ENCODE measurements around the gene POTEB3.
"Not testable (repeated sequence)": the region's sequence is repeated elsewhere in the genome, so short reads cannot be mapped to it uniquely, and the experiment has no call there.

Gene POTEB3

DNA sequence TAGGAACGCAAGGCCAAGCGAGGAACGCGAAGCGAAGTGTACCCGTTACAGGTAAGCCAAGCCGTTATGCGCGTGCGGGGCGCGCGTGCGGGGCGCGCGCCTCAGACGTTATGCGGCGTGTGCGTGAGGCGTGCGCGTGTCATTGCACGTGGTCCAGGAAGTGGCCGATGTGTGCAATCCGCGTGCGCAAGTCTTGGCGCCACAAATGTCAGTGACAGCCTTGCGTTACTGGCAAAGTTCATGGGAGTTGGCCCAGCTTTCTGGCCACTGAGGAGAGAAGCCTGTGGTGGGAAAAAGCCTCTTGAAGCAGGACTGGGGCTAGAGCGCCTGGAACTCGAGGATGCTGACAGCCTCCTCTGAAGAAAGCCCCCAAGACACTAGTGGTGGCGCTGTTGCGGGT, at the start of gene POTEB3:
Gene POTEB3 (minus strand): TSS at position 101 of the 400 bp plus-strand sequence. CDS start 488 bp downstream, outside the sequence.
- DNase-seq = not testable (repeated sequence)

DNA sequence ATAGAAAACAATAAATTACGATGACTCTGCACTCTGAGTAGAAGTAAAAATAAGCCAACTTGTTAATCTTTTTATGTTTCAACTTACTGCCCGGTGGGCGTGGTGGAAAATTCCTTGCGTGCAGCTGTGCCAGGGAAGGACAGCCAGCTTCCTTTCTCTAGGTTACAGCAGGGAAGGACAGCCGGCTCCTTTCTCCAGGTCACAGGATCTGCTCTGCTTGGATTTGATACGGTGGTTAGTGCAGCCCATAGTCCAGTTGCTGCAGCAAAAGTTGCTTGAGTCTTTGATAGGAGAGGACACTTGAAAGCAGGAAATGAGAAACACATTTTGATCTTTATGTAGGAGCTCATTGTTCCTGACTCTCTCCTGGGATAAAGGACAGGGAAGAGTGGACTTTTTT, 13.4 kb upstream of the POTEB3 start:
- DNase-seq = not testable (repeated sequence)

DNA sequence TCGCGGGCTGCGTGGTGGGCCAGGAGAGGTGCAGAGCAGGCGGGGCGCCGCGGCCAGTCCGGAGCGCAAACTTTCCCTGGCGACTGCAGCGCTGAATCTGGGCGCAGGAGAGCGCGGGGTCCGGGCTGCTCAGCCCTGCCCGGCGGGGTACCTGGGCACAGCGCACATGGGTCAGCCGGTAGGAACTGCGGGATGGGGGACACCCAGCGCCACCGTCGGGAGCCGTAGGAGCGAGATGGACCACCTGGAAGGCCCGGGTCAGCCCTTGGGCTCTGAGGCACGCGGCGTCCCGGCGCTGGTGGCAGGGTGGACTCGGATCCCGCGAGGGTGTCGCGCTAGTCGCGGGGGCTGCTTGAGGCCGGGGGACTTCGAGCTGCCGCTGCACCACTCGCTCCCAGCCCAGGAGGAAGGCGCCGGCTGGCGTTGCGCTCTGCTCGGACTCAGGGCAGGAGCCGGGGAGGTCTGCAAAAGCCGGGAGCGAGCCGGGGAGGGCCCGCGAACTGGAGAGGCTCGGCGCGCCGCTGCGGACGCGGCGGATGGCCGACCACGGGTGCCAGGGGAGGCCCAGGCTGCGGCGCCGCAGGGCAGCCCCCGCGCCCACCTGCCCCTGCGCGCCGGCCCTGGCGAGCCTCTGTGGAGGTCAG, 11.7 kb upstream of the POTEB3 start:
- DNase-seq = not testable (repeated sequence)

DNA sequence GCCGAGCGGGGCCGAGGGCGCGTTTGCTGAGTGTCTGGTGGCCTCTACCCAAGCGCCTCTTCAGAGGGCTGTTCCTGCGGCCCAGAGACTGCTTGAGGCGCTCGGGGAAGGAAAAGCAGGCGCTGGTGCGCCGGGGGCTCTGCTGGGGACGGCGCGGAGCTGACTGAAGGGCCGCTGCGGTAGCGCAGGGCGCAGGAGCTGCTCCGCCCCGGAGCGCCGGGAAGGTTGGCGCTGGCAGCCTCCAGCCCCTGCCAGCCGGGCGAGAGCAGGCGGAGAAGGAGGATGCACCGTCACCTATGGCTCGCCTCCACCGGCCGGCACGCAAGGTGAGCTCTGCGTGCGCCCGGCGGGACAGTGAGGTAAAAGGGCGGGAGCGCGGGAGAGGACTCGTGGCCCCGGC, 11.2 kb upstream of the POTEB3 start:
- not testable (repeated sequence) for DNase-seq

DNA sequence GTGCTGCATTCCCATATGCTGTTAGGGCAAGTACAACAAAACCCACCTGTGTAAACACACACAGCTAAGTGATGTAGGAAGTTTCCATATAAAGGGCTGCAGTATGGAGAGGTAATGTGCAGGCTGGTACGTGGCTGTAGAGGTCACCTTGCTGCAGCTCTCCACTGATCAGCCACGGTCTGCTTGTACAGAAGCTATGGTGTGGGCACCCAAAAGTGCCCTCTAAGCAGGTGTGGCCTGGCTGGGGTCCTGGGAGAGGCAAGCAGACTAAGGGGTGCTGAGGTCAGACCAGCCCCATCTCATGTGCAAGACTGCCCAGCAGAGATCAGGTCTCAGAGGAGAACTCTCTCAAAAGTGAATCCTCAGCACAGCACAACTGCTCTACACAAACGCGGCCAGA, 32.9 kb downstream of the POTEB3 start:
- not testable (repeated sequence) for DNase-seq

DNA sequence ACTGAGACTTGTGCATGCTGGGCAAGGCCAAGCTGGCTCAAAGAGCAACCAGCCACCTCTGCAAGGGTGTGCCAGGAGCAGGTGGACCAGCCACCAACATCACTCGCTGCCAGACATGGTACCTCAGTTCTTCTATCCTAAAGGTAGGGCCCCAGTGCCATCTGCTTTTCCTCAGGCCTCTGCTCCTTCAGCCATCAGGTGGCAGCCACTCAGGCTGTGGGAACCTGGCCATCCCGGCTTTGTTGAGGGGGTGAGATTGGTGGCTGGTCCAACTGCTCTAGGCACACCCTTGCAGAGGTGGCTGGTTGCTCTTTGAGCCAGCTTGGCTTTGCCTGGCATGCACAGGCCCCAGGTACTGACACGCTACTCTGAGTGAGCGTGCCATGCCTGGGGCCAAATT, 38.8 kb downstream of the POTEB3 start:
- not testable (repeated sequence) for DNase-seq

DNA sequence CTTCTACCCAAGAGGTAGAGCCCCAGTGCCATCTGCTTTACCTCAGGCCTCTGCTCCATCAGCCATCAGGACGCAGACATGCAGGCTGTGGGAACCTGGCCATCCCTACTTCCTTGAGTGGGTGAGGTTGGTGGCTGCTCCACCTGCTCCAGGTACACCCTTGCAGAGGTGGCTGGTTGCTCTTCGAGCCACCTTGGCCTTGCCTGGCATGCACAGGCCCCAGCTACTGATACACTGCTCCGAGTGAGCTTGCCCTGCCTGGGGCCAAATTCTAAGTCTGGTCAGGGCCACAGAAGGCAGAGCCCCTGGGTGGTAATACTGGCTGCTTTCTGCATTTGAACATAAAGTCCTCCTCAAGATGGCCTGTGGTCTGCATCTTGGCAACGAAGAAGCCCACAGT, 41.2 kb downstream of the POTEB3 start:
- not testable (repeated sequence) for DNase-seq

DNA sequence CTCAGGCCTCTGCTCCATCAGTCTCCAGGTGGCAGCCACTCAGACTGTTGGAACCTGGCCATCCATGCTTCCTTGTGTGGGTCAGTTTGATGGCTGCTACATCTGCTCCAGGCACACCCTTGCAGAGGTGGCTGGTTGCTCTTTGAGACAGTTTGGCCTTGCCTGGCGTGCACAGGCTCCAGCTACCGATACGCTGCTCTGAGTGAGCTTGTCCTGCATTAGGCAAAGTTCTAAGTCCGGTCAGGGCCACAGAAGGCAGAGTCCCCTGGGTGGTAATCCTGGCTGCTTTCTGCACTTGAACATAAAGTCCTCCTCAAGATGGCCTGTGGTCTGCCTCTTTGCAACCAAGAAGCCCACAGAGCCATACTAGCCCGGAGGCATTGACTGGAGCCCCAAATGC, 41.8 kb downstream of the POTEB3 start:
- not testable (repeated sequence) for DNase-seq

DNA sequence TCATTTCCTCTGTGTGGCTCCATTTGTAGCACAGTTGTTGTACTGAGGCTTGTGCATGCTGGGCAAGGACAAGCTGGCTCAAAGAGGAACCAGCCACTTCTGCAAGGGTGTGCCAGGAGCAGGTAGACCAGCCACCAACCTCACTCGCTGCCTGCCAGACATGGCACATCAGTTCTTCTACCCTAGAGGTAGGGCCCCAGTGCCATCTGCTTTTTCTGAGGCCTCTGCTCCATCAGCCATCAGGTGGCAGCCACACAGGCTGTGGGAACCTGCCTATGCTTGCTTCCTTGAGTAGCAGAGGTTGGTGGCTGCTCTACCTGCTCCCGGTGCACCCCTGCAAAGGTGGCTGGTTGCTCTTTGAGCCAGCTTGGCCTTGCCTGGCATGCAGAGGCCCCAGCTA, 42.6 kb downstream of the POTEB3 start:
- DNase-seq = not testable (repeated sequence)

DNA sequence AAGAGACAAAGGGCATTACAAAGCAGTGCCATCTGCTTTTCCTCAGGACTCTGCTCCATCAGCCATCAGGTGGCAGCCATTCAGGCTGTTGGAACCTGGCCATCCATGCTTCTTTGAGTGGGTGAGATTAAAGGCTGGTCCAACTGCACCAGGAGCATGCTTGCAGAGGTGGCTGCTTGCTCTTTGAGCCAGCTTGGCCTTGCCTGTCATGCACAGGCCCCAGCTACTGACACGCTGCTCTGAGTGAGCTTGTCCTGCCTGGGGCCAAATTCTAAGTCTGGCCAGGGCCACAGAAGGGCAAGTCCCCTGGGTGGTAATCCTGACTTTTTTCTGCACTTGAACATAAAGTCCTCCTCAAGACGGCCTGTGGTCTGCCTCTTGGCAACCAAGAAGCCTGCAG, 43.1 kb downstream of the POTEB3 start:
- DNase-seq = not testable (repeated sequence)

DNA sequence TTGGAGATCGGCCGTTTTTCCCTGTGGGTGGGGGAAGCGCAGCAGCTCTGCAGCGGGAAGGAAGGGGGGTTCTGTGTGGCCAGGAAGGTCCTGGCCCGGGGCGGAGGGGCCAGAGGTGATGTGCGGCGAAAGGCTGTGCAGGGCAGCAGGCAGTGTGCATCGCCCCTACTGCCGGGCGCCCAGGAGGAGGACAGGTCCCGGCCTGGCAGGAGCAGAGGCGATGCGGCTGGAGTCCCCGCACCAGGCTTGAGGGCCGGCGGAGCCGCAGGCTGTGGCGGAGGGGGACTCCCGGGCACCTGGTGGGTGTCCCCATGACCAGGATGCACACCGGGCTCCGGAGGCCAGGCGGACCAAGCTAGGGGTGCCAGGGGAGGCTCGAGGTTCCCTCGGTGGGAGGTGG, 54.3 kb downstream of the POTEB3 start:
- DNase-seq = not testable (repeated sequence)

DNA sequence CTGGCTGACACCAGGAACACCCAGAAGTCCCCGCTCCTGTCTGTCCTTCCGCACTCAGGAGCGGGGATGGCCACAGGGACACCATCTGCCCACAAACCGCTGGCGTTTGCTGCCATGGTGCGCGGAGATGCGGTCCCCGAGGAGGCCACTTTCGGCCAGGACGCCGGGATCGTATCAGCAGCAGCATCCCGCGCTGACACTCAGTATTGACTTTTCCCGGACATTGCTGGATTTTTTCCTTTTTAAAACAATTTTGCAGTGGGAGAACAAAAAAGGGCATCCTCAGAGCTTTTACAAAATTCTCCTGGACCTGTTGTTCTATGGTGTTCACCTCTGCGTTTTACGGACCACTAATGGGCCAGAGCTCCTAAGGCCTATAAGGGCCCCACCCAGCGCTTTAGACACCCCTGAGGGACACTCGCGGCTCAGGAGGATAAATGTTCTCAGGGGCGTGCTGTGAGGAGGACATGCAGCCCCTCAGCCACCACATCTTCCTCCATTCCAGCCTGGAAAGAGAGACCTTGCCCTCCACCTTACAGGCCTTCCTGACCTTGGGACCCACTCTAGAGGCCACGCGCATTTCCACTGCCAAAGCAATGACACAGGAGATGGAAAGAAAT, 56.3 kb downstream of the POTEB3 start:
- not testable (repeated sequence) for DNase-seq

DNA sequence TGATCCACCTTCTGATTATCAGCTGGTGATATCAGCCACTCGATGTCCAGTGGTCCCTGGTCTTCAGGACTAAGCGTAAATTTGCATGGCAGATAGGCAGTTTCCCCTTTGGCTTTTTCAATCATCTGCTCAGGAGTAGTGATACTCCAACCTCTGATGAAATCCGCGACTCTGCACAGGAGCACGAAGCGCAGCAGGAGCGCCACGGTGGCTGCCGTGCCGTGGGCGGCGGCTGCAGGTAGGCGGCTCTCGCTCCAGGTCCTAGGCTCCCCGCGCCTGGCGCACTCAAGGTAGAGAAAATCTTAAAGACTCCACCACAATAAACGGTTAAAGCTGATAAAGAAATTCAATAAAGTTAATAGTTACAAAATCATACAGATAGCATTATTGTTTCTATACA, 66.6 kb downstream of the POTEB3 start:
- not testable (repeated sequence) for DNase-seq

DNA sequence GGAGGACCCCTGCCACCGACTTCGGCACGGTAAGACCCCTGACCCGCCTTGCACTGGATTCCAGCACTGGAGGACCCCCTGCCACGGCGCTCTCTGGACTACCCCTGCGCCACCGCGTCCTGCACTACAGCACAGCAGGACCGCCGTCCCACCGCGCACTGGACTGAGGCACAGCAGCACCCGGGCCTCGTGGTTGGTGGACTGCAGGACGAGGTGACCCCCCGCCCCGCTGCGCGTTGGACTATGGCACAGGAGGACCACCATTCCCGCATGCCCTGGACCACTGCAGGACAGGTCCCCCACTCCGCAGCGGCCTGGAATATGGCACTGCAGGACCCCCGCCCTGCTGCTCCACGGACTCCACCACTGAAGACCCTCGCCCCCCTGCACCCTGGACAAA, 71.1 kb downstream of the POTEB3 start:
- not testable (repeated sequence) for DNase-seq

DNA sequence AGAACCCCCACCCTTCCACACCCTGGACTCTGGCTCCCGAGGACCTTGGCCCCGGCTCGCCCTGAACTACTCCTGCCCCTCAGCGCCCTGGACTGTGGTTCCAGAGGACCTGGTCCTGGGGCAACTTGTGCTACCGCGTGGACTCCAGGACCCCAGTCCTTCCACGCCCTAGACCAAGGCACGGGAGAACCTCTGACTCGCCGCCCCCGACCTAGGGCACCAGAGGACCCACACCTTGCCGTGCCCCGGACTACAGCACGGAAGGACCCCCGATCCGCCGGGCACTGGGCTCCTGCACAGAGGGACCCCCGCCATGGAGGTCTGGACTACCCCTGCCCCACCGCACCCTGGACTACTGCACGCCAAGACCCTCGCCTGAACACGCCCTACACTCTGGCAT, 71.7 kb downstream of the POTEB3 start:
- not testable (repeated sequence) for DNase-seq

Data from GF-D8 (cell line).